SK-N-SH (cell line): ENCODE measurements around the gene C1QTNF9B. TPM values are rescaled to one million over a fixed set of nuclear protein-coding genes. Genes with fewer than 3 reads are reported as not detected.

Experiments
- CTCF ChIA-PET: fragments of 300-600, 350-600 bp; formaldehyde crosslinking; extraction: SDS; loops from one replicate; lab custom pipeline; 2021; lab: Yijun Ruan, JAX
- POLR2A ChIA-PET: fragments of 350-600 bp; sonication (Branson Sonifier 250); formaldehyde crosslinking; extraction: SDS; loops from one replicate; lab custom pipeline; 2020; ENCODE audit warnings: antibody characterized with exemption, inconsistent platforms; lab: Yijun Ruan, JAX
- DNase-seq: peaks from one replicate; pipeline ENCODE4 v3.0.0; 2012
- H2AFZ ChIP-seq: fragments of 200-600 bp; sonication (generic); 2 replicates; pipeline ENCODE4 v1.8.1; 2016; ENCODE audit warnings: antibody characterized with exemption, mild to moderate bottlenecking, low read depth
- H3F3A ChIP-seq: fragments of 200-600 bp; sonication (generic); replicated peaks from 2 replicates; pipeline ENCODE3; 2016; ENCODE audit warnings: antibody characterized with exemption, mild to moderate bottlenecking; ENCODE audit not compliant: insufficient read depth
- H3K27ac ChIP-seq, 2 experiments: fragments of 200-500 bp in 1 of 2; fragments of 200-600 bp in 1 of 2; sonication (Bioruptor generic) in 1 of 2; sonication (generic), shearing (Covaris generic) in 1 of 2; 2 replicates each; pipeline versions ENCODE4 v1.5.1 to v1.6.1; 2014 to 2016; ENCODE audit warnings: low read depth in 2 of 2, inconsistent platforms in 1 of 2, low read length in 1 of 2, mild to moderate bottlenecking in 1 of 2, mixed read lengths in 1 of 2
- H3K27me3 ChIP-seq: fragments of 200-600 bp; sonication (generic), shearing (Covaris generic); 2 replicates; pipeline ENCODE4 v1.6.1; 2016; ENCODE audit warnings: mixed run types; ENCODE audit not compliant: insufficient read depth
- H3K36me3 ChIP-seq, 2 experiments: fragments of 200-500 bp in 1 of 2; fragments of 200-600 bp in 1 of 2; sonication (Bioruptor generic) in 1 of 2; sonication (generic) in 1 of 2; replicated peaks in 1 of 2; 2 replicates each; pipeline versions ENCODE3 to v1.5.1; 2014 to 2016; ENCODE audit warnings: low read length in 1 of 2, mild to moderate bottlenecking in 1 of 2; ENCODE audit not compliant: insufficient read depth in 2 of 2, control insufficient read depth in 1 of 2
- H3K4me1 ChIP-seq, 2 experiments: fragments of 200-500 bp in 1 of 2; fragments of 200-600 bp in 1 of 2; sonication (Bioruptor generic) in 1 of 2; sonication (generic), shearing (Covaris generic) in 1 of 2; 2 replicates each; pipeline versions ENCODE4 v1.5.1 to v1.6.1; 2014 to 2016; ENCODE audit warnings: low read depth in 1 of 2, low read length in 1 of 2, mixed run types in 1 of 2; ENCODE audit not compliant: insufficient read depth in 2 of 2, control insufficient read depth in 1 of 2
- H3K4me2 ChIP-seq: fragments of 200-600 bp; sonication (generic), shearing (Covaris generic); 2 replicates; pipeline ENCODE4 v1.6.1; 2017; ENCODE audit warnings: mixed run types
- H3K4me3 ChIP-seq, 2 experiments: fragments of 200-500 bp in 1 of 2; fragments of 200-600 bp in 1 of 2; sonication (Bioruptor generic) in 1 of 2; sonication (generic), shearing (Covaris generic) in 1 of 2; 2 replicates each; pipeline versions ENCODE4 v1.5.1 to v1.8.1; 2014 to 2016; ENCODE audit warnings: low read depth in 2 of 2, inconsistent platforms in 1 of 2, low read length in 1 of 2, mild to moderate bottlenecking in 1 of 2, mixed read lengths in 1 of 2, moderate library complexity in 1 of 2
- H3K79me2 ChIP-seq: fragments of 200-600 bp; sonication (generic); 2 replicates; pipeline ENCODE4 v1.8.1; 2017; ENCODE audit warnings: mild to moderate bottlenecking; ENCODE audit not compliant: insufficient read depth
- H3K9ac ChIP-seq: fragments of 200-600 bp; sonication (generic); 2 replicates; pipeline ENCODE4 v1.6.1; 2017; ENCODE audit warnings: mixed run types
- H3K9me2 ChIP-seq: fragments of 200-600 bp; sonication (generic); 2 replicates; pipeline ENCODE4 v1.6.1; 2017; ENCODE audit warnings: mixed run types
- H3K9me3 ChIP-seq: fragments of 200-600 bp; sonication (generic); 2 replicates; pipeline ENCODE4 v1.6.1; 2017; ENCODE audit warnings: mixed run types, mild to moderate bottlenecking, moderate library complexity
- H4K20me1 ChIP-seq: fragments of 200-600 bp; sonication (generic); 2 replicates; pipeline ENCODE4 v1.6.1; 2017; ENCODE audit warnings: mild to moderate bottlenecking, mixed run types; ENCODE audit not compliant: insufficient read depth
- CHD2 ChIP-seq: fragments of 150-350 bp; IDR thresholded peaks from 2 replicates; pipeline ENCODE4 v1.6.1; 2018; ENCODE audit warnings: low read length; ENCODE audit not compliant: partially characterized antibody
- FOXM1 ChIP-seq: IDR thresholded peaks from 2 replicates; pipeline ENCODE4 v1.4.0; 2012; ENCODE audit warnings: low read depth, mild to moderate bottlenecking
- GATA2 ChIP-seq: sonication (generic); formaldehyde crosslinking; IDR thresholded peaks from 2 replicates; pipeline ENCODE4 v1.5.0; 2020; ENCODE audit warnings: mild to moderate bottlenecking, missing genetic modification reagents
- REST ChIP-seq: IDR thresholded peaks from 2 replicates; pipeline ENCODE4 v1.6.1; 2012; ENCODE audit warnings: mild to moderate bottlenecking, low read depth, low read length, moderate library complexity
- WGBS: methylation state at CpG from one replicate; pipeline ENCODE4 v1.1.6; 2017; ENCODE audit warnings: low lambda C conversion rate; 5-methylcytosine and 5-hydroxymethylcytosine counted together
- polyA plus RNA-seq, 3 experiments: library from polyadenylated mRNA; depleted of rRNA; stranded (reverse); fragments of >200 nt; gene quantifications; 2 replicates each; pipeline ENCODE4 v1.2.3, GENCODE V29; 2012

Gene C1QTNF9B
- polyA plus RNA-seq, 1 of the 3 experiments (the other 2 are of a cell fraction) = not detected

GRCh38 chr13:23843436-23843835 lies 53.9 kb downstream of the C1QTNF9B start (continued):
- no peak for TF ChIP-seq REST
- TF ChIP-seq, all 33 proteins: peak for 0

DNA sequence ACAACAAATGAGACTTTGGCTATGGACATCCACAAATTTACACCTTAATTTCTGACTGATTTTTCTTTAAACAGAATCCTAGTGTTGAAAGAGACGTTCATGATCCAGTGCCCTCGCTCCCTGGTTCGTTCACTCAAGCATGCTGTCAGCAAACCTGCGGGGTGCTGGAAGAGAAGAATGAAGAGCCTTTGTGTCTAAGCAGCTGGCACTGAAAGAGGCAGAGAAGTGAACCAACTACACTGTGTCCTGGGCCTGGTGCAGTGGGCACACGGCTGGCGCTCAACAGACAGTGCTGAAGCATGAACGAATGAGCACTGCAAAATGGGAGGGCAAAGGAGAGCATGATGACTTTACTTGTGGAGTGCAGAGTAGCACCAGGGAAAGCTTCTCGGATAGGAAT lies 54.9 kb downstream of the C1QTNF9B start:
- TF ChIP-seq FOXM1 = no peak
- no peak for TF ChIP-seq CHD2
- TF ChIP-seq GATA2 (CRISPR knock-in tag) = no peak
- POLR2A ChIA-PET = no interaction called here
- no peaks in the 10 kb centered on the region for H3F3A ChIP-seq
- no peak overlapping the region for H3K4me3 ChIP-seq
- no peak overlapping the region for H3K9ac ChIP-seq
- peaks cover 0 to 4% of the 10 kb centered on the region in 2 experiments; a peak in 2 of 4 replicates for H3K4me1 ChIP-seq
- no peaks in the 10 kb centered on the region for H4K20me1 ChIP-seq
- H3K27me3 ChIP-seq = no peaks in the 10 kb centered on the region
- no peaks in the 10 kb centered on the region for H3K9me3 ChIP-seq
- no peaks in the 10 kb centered on the region for H3K79me2 ChIP-seq
- H2AFZ ChIP-seq = no peak overlapping the region
- no peaks in the 10 kb centered on the region for H3K9me2 ChIP-seq
- no peak for DNase-seq
- H3K4me2 ChIP-seq = no peak overlapping the region
- H3K27ac ChIP-seq = no peak overlapping the region
- WGBS = 100% methylated on average over 8 of the region's 8 CpGs
- CTCF ChIA-PET = no interaction called here
- H3K36me3 ChIP-seq = peaks cover 2 to 3% of the 10 kb centered on the region in 2 experiments

Other genes starting within 250 kb of the C1QTNF9B start
- gene MIPEP, start 8.1 kb downstream of the C1QTNF9B start, polyA plus RNA-seq (2012; rRNA removed) = 10.4 and 12.7 TPM in 2 replicates